ENCODE data around the gene ARHGEF38. TPM values are rescaled to one million over a fixed set of nuclear protein-coding genes. Genes with fewer than 3 reads are reported as not detected.

The ARHGEF38 gene
- total RNA-seq, 1 donor from 2014 or later, result not detected

DNA sequence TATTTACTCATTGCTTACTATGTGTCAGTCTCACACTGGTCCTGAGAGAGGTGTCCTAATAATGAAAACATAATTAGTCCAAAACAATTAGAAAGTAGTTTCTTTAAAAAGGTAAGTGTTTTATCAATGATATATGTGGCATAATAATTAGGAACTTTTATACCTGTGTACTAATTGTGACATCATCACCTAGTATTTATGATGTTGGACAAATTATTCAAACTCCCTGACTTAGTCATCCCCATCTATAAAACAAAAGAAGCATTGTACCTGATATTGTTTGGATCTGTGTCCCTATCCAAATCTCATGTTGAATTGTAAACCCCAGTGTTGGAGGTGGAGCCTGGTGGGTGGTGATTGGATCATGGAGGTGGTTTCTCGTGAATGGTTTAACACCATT is 15.8 kb upstream of the ARHGEF38 start:
- Mint-ChIP-seq H3K27me3 (ENCODE audit: low read depth) (peaks cover 26% of the 10 kb centered on the region), H3K9me3 (ENCODE audit: low read depth) (no peaks in the 10 kb centered on the region), H3K36me3 (ENCODE audit: low read depth) (no peaks in the 10 kb centered on the region), H3K4me3 (ENCODE audit: unreplicated experiment) (no peak overlapping the region), H3K27ac (ENCODE audit: unreplicated experiment) (no peak overlapping the region), H3K4me1 (ENCODE audit: low read depth) (no peaks in the 10 kb centered on the region)
- TF ChIP-seq, protein P1, sequence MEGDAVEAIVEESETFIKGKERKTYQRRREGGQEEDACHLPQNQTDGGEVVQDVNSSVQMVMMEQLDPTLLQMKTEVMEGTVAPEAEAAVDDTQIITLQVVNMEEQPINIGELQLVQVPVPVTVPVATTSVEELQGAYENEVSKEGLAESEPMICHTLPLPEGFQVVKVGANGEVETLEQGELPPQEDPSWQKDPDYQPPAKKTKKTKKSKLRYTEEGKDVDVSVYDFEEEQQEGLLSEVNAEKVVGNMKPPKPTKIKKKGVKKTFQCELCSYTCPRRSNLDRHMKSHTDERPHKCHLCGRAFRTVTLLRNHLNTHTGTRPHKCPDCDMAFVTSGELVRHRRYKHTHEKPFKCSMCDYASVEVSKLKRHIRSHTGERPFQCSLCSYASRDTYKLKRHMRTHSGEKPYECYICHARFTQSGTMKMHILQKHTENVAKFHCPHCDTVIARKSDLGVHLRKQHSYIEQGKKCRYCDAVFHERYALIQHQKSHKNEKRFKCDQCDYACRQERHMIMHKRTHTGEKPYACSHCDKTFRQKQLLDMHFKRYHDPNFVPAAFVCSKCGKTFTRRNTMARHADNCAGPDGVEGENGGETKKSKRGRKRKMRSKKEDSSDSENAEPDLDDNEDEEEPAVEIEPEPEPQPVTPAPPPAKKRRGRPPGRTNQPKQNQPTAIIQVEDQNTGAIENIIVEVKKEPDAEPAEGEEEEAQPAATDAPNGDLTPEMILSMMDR (IDR thresholded peaks at IDR 0.05), result no peak
- DNase-seq (ENCODE audit: low spot score), result no peak

DNA sequence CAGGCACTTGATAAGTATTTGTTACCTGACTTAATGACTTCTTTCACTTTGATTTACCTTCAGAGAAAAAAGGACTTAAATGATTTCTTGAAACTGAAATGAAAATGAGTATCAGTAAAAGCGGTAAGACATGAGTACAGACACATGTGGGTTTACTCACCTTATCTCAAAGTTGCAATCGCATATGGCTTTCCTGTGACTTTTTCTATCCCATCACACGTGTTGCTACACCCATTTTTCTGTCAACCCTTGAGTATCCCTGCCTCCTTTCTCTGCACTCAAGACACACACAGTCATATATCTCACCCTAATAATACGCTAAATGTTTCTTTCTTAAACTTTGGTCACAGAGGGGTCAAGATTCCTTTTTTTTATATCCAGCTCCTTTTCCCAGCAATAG is 11.0 kb upstream of the ARHGEF38 start:
- H3K27me3 Mint-ChIP-seq (ENCODE audit: low read depth), result peaks cover 16% of the 10 kb centered on the region
- no peaks in the 10 kb centered on the region for H3K36me3 Mint-ChIP-seq (ENCODE audit: low read depth)
- no peak for DNase-seq (ENCODE audit: low spot score)
- no peaks in the 10 kb centered on the region for H3K9me3 Mint-ChIP-seq (ENCODE audit: low read depth)
- H3K4me1 Mint-ChIP-seq (ENCODE audit: low read depth), result no peaks in the 10 kb centered on the region
- TF ChIP-seq, protein P1 (IDR thresholded peaks at IDR 0.05), result no peak
- H3K27ac Mint-ChIP-seq (ENCODE audit: unreplicated experiment), result no peak overlapping the region
- no peak overlapping the region for H3K4me3 Mint-ChIP-seq (ENCODE audit: unreplicated experiment)

DNA sequence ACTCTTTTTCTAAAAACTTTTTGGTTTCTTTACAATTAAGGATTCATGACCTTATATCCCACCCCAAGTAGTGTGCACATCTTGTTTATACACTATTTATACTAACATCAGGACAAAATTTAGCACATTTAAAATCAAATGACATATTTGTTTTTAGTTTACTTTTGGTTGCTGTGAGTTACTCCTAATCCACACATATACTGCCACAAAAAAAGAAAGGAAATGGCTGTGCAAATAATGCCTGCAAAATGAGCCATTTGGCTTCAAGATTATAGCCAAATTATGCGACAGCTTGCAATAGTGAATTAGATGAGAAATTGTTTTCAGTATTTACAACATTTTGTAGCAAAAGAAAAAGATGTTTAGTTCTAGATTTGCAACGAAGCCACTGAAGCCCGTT is 10.4 kb upstream of the ARHGEF38 start:
- H3K27ac Mint-ChIP-seq (ENCODE audit: unreplicated experiment), result no peak overlapping the region
- no peaks in the 10 kb centered on the region for H3K9me3 Mint-ChIP-seq (ENCODE audit: low read depth)
- H3K36me3 Mint-ChIP-seq (ENCODE audit: low read depth), result no peaks in the 10 kb centered on the region
- DNase-seq (ENCODE audit: low spot score), result no peak
- no peaks in the 10 kb centered on the region for H3K4me1 Mint-ChIP-seq (ENCODE audit: low read depth)
- TF ChIP-seq, protein P1 (IDR thresholded peaks at IDR 0.05), result no peak
- peaks cover 11% of the 10 kb centered on the region for H3K27me3 Mint-ChIP-seq (ENCODE audit: low read depth)
- H3K4me3 Mint-ChIP-seq (ENCODE audit: unreplicated experiment), result no peak overlapping the region

DNA sequence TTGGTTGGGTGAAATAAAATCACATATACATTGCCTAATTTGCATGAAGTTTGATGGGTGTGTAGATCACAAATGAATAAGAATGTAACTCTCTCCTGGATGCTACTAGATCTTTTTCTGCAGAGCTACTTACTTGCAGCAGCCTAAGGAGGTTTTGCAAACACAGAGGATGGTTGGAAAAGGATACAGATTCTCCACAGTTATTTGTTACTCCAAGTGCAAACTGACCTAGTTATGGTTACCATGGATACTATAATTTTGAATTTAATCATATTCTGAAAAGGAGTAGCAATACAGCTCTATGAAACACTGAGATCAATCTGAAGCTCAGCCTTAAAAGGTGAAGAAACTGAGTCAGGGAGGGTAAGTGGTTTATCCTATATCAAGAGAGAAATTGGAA is 9.1 kb upstream of the ARHGEF38 start:
- H3K4me1 Mint-ChIP-seq (ENCODE audit: low read depth), result peaks cover 4% of the 10 kb centered on the region
- no peak overlapping the region for H3K27ac Mint-ChIP-seq (ENCODE audit: unreplicated experiment)
- no peaks in the 10 kb centered on the region for H3K9me3 Mint-ChIP-seq (ENCODE audit: low read depth)
- peaks cover 7% of the 10 kb centered on the region for H3K27me3 Mint-ChIP-seq (ENCODE audit: low read depth)
- DNase-seq (ENCODE audit: low spot score), result no peak
- H3K36me3 Mint-ChIP-seq (ENCODE audit: low read depth), result no peaks in the 10 kb centered on the region
- TF ChIP-seq, protein P1 (IDR thresholded peaks at IDR 0.05), result no peak
- no peak overlapping the region for H3K4me3 Mint-ChIP-seq (ENCODE audit: unreplicated experiment)

DNA sequence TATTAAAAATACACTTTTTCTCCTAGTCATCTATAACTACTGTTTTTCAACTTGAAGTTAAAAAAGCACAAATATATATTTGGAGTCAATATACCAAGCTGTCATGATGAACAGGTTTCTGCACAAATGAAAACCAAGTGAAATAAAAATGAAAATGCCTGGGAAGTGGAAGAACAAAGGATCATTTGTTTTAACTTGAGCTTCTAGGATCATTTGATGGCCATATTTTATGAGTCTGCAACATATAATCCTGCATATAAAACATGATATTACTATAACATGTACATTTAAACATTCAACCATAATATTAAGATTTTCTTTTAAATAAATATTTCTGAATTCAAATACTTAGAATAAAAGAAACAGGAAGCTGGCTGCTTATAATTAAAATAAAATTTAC is 8.5 kb upstream of the ARHGEF38 start:
- Mint-ChIP-seq H3K36me3 (ENCODE audit: low read depth) (no peaks in the 10 kb centered on the region), H3K27me3 (ENCODE audit: low read depth) (peaks cover 6% of the 10 kb centered on the region)

More for the DNA sequence above, 8.5 kb upstream of the ARHGEF38 start:
- TF ChIP-seq, protein P1 (IDR thresholded peaks at IDR 0.05), result no peak
- Mint-ChIP-seq H3K9me3 (ENCODE audit: low read depth) (no peaks in the 10 kb centered on the region), H3K27ac (ENCODE audit: unreplicated experiment) (no peak overlapping the region), H3K4me3 (ENCODE audit: unreplicated experiment) (no peak overlapping the region), H3K4me1 (ENCODE audit: low read depth) (peaks cover 7% of the 10 kb centered on the region)
- DNase-seq (ENCODE audit: low spot score), result no peak

Data from chondrocyte (in vitro differentiated cells).